Thyroid gland (tissue), 4 donors: ENCODE data around the gene GMPR.

Experiments
- CTCF ChIP-seq, 6 experiments: fragments of 200-600 bp in 3 of 6; fragments of 450-650 bp in 3 of 6; sonication (generic) in 3 of 6; IDR thresholded peaks; one replicate each; pipeline ENCODE4 v1.5.1; 2016 to 2019; ENCODE audit warnings: antibody characterized with exemption in 6 of 6, mild to moderate bottlenecking in 2 of 6, inconsistent platforms in 1 of 6, moderate library complexity in 1 of 6
- POLR2A ChIP-seq, 2 donors: fragments of 450-650 bp; IDR thresholded peaks; one replicate each; pipeline ENCODE4 v1.6.1; 2017; ENCODE audit warnings: antibody characterized with exemption in 2 of 2, mild to moderate bottlenecking in 2 of 2, moderate library complexity in 1 of 2

- TF ChIP-seq CTCF (IDR thresholded peaks at IDR 0.05) (no peak), POLR2A (IDR thresholded peaks at IDR 0.05) (no peak)
These were observed 57.1 kb downstream of the GMPR start for GRCh38 chr6:16295471-16295870.
